Activated T-cell treated with anti-CD3 and anti-CD28 coated beads, Interleukin-2, amount 50 U/mL, for 48 hours (primary cell): ENCODE data around the gene AFM.
"Not testable (repeated sequence)": the region's sequence is repeated elsewhere in the genome, so short reads cannot be mapped to it uniquely, and the experiment has no call there.

Experiments used
- DNase-seq, 2 experiments: peaks; one replicate each; pipeline ENCODE4 v3.0.0-alpha.2; 2020

Gene AFM

GRCh38 chr4:73518340-73518739 is 36.8 kb downstream of the AFM start:
- DNase-seq, result no peak

DNA sequence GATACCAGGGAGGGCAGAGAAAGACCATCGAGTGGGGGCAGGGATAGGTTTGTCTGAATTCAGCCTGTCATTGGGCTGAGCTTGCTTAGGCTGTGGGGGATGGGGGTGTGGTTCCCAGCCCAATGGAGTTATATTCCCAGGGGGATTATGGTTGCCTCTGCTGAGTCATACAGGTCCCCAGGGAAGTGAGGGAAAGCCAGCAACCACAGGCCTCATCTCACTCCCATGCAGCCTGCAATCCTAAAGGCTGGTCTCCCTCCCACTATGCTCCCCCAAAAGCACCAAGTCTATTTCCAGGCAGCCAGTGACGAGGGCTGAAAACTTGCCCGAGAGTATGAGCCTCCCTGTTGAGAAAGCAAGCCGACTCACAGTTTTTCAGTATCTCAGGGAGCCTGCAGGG is 39.3 kb downstream of the AFM start:
- DNase-seq, result no peak

GRCh38 chr4:73523126-73523525 is 41.6 kb downstream of the AFM start:
- DNase-seq, result no peak

- no peak for DNase-seq
Observed at GRCh38 chr4:73525611-73526010, 44.1 kb downstream of the AFM start.

- DNase-seq, result no peak
Observed at GRCh38 chr4:73527196-73527595, 45.7 kb downstream of the AFM start.

DNA sequence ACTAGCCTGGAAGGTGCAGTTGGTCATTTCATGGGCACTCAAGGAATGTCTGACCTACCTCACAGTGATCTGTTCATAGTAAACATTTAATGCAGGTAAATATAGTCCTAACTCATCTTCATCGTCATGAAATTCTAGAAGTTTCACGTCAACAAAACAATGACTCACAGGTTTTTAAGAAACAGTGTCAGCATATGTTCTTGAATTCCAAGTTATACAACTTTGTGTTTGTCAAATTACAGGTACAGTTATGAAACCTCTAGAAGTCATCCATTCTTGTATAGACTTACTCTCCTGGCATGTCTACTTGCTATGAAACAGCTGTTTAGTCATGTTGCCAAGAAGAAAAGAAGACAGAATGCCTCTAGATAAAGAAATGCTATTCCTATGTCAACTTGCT is 46.6 kb downstream of the AFM start:
- no peak for DNase-seq

DNA sequence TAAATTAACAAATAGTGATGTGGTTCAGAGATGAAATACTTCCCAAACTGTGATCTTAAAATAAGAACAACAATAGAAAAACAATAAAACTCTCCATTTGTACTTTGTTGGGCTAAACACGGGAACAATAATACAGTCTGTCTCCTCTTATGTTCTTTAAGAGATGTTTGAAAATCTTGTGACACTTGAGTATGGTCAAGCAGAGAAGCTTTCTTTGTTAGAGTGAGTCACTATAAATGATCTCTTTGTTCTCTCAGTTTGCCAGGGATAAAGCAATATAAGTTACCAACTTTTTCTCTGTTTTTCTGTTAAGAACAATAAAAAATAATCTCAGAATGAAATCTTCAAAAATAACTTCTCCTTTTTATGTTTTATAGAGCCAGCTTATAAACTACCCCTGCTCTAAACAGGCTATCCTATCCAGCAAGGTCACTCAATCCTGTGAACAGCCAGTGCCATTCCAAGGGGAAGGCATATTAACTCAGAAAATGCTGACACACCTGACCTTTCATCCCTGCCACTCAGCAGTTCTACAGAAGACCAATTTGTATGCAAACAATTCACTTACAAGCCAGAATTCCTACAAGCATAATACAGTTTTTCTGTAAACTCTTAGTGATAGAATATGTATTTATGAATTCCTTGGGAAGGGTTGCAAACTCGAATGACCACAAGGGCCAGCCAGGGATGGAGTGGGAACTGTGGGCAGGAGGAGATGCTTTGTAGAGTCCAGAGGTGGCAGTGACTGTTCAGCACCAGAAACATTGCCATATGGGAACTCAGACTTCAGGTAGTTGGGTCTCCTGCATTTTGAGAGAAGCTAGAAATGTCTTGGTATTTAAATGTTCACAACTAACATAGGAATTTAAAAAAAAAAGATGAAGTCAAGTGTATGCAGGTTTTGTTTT is 52.2 kb downstream of the AFM start:
- DNase-seq, result no peak

DNA sequence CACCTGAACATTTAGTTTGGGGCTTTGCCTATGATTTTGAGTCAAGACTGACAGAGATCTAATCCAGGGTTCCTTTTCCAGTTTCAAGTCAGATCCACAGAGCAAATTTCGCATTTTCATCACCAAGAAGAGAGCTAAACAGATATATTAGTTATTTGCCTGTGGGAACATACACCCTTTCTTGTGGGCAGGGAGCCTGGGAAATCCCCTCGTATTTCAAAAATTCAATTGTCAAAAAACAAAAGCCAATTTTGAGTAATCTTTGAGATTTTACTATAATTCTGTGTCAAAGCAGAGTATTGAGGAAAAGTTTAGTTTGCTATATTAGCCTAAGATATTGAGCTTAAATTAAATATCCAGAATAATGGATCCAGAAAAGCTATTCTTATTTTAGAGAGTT is 56.6 kb downstream of the AFM start:
- no peak for DNase-seq

DNA sequence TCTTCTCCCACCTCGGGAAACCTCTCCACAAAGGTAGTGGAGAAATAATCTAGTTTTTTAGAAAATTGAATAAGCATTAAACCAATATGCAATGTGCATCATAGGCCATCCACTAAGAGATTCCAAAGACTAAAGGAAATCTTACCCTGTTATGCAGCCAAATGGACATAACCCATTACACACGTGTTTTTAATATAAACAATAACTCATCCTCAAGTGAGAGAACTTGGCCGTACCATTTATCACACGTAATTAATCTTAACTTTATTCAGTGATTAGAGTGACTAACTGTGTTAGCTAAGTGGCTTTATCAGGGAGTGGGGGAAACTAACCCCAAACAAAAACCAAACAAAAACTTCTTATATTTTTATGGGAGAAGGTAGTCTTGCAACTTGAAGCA is 57.8 kb downstream of the AFM start:
- no peak for DNase-seq

DNA sequence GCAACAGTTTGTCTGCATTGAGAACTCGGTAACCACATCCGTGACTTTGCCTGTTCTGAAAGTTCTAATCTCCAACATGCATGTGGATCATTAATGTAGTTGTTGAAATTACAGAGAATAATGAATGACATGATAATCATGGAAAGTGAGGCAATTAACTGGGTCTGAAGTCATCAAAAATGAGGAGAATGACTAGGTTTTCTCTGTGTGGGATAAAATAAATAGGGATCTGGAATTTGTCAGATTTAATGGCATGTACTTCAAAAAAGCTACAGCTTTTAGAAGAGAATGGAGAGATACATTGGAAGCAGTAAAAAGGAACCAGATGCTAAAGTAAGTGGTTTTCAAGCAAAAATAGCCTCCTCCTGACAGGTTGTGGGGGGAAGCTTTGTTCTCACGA is 59.3 kb downstream of the AFM start:
- DNase-seq, result no peak

DNA sequence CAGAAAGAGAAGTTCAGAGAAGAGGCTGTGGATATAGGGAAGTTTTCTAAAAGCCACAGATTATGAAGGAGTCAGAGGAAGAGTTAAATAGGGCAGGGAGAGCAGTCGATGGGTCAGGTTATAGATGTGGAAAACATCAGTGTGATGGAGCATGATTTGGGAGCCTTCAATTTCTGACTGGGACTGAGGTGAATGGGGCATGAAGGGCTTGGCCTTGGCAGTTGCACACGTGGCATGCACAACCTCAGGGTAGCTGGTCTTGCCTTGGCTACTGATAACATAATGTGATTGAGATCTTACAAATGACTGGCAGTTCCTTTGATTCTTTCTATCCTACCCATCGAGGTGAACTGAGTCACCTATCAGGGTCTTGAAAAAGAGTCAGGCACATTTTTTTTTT is 59.7 kb downstream of the AFM start:
- no peak for DNase-seq

DNA sequence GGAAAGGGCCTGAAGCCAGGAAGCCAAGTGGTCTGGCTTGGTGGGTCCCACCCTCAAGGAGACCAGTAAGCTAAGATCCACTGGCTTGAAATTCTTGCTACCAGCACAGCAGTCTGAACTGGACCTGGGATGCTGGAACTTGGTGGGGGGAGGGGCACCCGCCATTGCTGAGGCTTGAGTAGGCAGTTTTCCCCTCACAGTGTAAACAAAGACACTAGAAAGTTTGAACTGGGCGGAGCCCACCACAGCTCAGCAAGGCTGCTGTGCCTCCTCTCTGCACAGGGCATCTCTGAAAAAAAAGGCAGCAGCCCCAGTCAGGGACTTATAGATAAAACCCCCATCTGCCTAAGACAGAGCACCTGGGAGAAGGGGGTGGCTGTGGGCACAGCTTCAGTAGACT is 63.1 kb downstream of the AFM start:
- DNase-seq, result no peak

DNA sequence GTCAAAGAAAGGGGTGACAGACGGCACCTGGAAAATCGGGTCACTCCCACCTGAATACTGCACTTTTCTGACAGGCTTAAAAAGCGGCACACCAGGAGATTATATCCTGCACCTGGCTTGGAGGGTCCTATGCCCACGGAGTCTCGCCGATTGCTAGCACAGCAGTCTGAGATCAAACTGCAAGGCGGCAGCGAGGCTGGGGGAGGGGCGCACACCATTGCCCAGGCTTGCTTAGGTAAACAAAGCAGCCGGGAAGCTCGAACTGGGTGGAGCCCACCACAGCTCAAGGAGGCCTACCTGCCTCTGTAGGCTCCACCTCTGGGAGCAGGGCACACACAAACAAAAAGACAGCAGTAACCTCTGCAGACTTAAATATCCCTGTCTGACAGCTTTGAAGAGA is 69.3 kb downstream of the AFM start:
- not testable (repeated sequence) for DNase-seq
